Stomach (tissue), 4 donors: ENCODE results near the gene PRR12.

Experiments
- POLR2A ChIP-seq, 4 donors: fragments of 450-650 bp; IDR thresholded peaks; one replicate each; pipeline ENCODE4 v1.6.1; 2016; ENCODE audit warnings: antibody characterized with exemption in 4 of 4, control low read depth in 2 of 4, mild to moderate bottlenecking in 1 of 4, moderate library complexity in 1 of 4
- POLR2AphosphoS5 ChIP-seq, 3 donors: sonication (generic); formaldehyde crosslinking; IDR thresholded peaks; one replicate each; pipeline ENCODE4 v1.6.1; 2016; ENCODE audit warnings: antibody characterized with exemption in 3 of 3
- TF ChIP-seq, protein P1 (sequence below), 7 experiments: fragments of 450-650 bp in 4 of 7; fragments of 200-600 bp in 3 of 7; sonication (generic) in 3 of 7; IDR thresholded peaks; one replicate each; pipeline ENCODE4 v1.5.1; 2016 to 2019; ENCODE audit warnings: antibody characterized with exemption in 7 of 7, control low read depth in 2 of 7, mild to moderate bottlenecking in 1 of 7

DNA sequence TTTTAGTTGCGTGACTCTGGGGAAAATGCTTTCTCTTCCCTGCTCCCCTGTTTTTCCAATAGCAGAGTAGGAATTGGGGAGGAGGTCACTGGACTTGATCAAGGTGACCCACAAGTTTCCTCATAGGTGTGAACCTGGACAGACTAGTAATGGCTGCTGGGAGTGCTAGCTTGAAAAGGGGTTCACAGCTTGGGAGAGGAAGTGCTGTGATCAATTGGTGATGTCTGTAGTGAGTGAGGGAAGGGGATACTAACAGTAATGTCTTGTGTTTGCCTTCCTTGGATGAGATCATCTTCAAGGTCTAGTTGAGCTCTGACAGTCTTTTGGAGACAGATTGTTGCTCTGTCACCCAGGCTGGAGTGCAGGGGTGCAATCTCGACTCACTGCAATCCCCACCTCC is 76.5 kb downstream of the PRR12 start:
- TF ChIP-seq, protein P1, sequence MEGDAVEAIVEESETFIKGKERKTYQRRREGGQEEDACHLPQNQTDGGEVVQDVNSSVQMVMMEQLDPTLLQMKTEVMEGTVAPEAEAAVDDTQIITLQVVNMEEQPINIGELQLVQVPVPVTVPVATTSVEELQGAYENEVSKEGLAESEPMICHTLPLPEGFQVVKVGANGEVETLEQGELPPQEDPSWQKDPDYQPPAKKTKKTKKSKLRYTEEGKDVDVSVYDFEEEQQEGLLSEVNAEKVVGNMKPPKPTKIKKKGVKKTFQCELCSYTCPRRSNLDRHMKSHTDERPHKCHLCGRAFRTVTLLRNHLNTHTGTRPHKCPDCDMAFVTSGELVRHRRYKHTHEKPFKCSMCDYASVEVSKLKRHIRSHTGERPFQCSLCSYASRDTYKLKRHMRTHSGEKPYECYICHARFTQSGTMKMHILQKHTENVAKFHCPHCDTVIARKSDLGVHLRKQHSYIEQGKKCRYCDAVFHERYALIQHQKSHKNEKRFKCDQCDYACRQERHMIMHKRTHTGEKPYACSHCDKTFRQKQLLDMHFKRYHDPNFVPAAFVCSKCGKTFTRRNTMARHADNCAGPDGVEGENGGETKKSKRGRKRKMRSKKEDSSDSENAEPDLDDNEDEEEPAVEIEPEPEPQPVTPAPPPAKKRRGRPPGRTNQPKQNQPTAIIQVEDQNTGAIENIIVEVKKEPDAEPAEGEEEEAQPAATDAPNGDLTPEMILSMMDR (IDR thresholded peaks at IDR 0.05) = no peak
- TF ChIP-seq POLR2AphosphoS5 (IDR thresholded peaks at IDR 0.05) (no peak), POLR2A (IDR thresholded peaks at IDR 0.05) (no peak)
